Esophagus squamous epithelium (tissue), 4 donors: ENCODE measurements around the gene TRIM62.

Experiments used
- CTCF ChIP-seq, 6 experiments: fragments of 450-650 bp in 4 of 6; fragments of 200-600 bp in 2 of 6; sonication (generic) in 2 of 6; IDR thresholded peaks; one replicate each; pipeline ENCODE4 v1.5.1; 2016 to 2019; ENCODE audit warnings: antibody characterized with exemption in 6 of 6, mild to moderate bottlenecking in 4 of 6, moderate library complexity in 4 of 6
- POLR2A ChIP-seq, 4 donors: fragments of 450-650 bp; IDR thresholded peaks; one replicate each; pipeline ENCODE4 v1.6.1; 2017; ENCODE audit warnings: antibody characterized with exemption in 4 of 4, mild to moderate bottlenecking in 4 of 4, moderate library complexity in 3 of 4

DNA sequence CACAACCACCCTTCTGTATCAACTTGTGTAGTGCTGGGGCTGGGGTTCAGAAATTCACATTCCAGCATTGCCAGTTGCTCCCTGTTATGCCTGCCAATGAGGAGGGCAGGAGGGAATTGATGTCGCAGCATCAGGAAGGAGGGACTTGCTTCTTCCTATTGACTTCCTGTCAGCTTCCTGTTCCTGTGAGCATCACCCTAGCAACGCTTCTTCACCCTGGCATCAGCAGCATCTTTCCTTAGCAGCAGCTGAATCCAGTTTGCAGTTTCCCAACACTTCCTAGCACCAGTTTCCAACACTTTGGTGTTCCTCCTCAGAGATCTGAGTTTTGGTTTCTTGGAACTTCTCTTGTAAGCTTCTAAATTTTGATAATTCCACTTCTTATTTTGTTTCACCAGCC is 8.9 kb upstream of the TRIM62 start:
- TF ChIP-seq POLR2A (IDR thresholded peaks at IDR 0.05) (no peak), CTCF (IDR thresholded peaks at IDR 0.05) (no peak)
